GM10847 (cell line): ENCODE measurements around the gene TAGLN2.

Source experiments
- POLR2A ChIP-seq: IDR thresholded peaks from 2 replicates; pipeline ENCODE4 v1.6.1; 2011; ENCODE audit not compliant: insufficient read length; ENCODE audit errors: extremely low read depth

The TAGLN2 gene

GRCh38 chr1:159921700-159922504 is 3.4 kb downstream of the TAGLN2 start:
- TF ChIP-seq POLR2A = no peak

- no peak for TF ChIP-seq POLR2A
Observed at GRCh38 chr1:159921251-159921650, 4.1 kb downstream of the TAGLN2 start.

- no peak for TF ChIP-seq POLR2A
Observed at GRCh38 chr1:159920651-159921050, 4.7 kb downstream of the TAGLN2 start.

- TF ChIP-seq POLR2A = no peak
Observed at GRCh38 chr1:159920202-159920601, 5.1 kb downstream of the TAGLN2 start.

- no peak for TF ChIP-seq POLR2A
Observed at GRCh38 chr1:159919236-159919865, 6.0 kb downstream of the TAGLN2 start.

- no peak for TF ChIP-seq POLR2A
Observed at GRCh38 chr1:159918352-159919200, 6.7 kb downstream of the TAGLN2 start.

GRCh38 chr1:159917533-159918351 is 7.6 kb downstream of the TAGLN2 start:
- TF ChIP-seq POLR2A = no peak

- no peak for TF ChIP-seq POLR2A
Observed at GRCh38 chr1:159916242-159917051, 8.9 kb downstream of the TAGLN2 start.

GRCh38 chr1:159915571-159916241 is 9.6 kb downstream of the TAGLN2 start:
- TF ChIP-seq POLR2A = no peak

- no peak for TF ChIP-seq POLR2A
Observed at GRCh38 chr1:159914252-159915018, 10.9 kb downstream of the TAGLN2 start.

GRCh38 chr1:159913451-159914192 is 11.7 kb downstream of the TAGLN2 start:
- TF ChIP-seq POLR2A = no peak

GRCh38 chr1:159911326-159912070 is 13.8 kb downstream of the TAGLN2 start:
- no peak for TF ChIP-seq POLR2A
